ENCODE results near the gene RAPGEF4. TPM values are rescaled to one million over a fixed set of nuclear protein-coding genes. Genes with fewer than 3 reads are reported as not detected.
A peak's percentile ranks its signal among the peaks of the same experiment; 100 is the strongest.

RAPGEF4 gene
- total RNA-seq, 4 donors from 2014 or later = 3.6 to 12.0 (median 6.7) TPM

DNA sequence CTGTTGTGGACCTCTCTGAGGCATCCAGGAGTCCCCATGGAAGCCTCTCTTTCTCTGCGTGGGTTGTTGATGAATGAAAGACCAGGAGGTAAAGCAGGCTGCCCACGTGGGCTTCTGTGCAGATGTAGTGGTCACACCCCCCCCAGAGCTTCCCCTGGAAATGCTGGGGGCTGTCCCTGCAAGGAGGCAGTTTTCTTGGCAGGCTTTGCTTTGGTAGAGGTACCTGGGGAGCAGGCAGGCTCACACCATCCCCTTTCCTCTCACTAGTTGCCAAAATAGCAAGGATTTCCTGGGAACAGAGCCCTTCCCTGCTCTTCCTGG is 242.4 kb downstream of the RAPGEF4 start:
- Histone ChIP-seq H3K27me3 (no peaks in the 10 kb centered on the region), H3K36me3 (no peaks in the 10 kb centered on the region), H3K27ac (no peak overlapping the region), H3K4me3 (no peak overlapping the region), H3K9me3 (no peaks in the 10 kb centered on the region), H3K4me1 (no peaks in the 10 kb centered on the region)
- no peak for DNase-seq (ENCODE audit: low spot score in 2 of 2)
- 29 to 54% methylated on average over 2 of the region's 2 CpGs for WGBS, 2 donors
- TF ChIP-seq EP300 (IDR thresholded peaks at IDR 0.05) = no peak

DNA sequence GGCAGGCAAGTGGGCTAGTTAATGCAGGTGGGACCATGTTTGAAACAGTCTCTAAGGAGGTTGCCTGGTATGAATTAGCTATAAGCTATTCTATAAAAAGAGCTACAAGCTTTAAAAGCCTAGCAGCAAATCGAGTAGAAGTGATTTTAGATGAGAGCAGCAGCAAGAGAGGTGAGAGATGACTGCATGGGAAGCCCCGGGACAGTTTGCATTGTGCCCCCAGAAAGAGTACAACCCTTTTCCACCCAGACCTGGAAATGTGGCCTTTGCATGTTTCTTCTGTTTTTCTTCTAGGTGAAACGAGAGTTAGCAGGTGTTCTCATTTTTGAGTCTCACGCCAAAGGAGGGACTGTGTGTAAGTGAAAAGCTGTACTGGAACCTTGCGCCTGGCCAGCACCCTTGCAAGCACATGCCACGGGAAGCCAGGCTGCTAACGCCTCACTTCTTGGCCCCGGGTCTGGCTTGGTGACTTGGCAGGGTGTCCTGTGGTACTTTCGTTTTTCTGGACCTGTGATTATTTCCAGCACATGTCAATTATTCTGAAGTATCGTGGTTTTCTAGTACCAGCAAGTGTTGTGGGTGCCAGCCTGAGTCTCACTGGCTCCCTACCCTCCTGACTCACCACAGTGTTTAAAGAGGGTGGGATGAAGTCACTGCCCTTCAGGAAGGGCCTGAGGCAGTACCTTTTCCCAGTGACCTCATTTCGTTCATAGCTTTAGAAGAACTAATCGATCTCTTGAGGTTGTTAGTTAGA is 249.7 kb downstream of the RAPGEF4 start:
- Histone ChIP-seq H3K36me3 (no peaks in the 10 kb centered on the region), H3K9me3 (no peaks in the 10 kb centered on the region), H3K4me3 (no peak overlapping the region), H3K4me1 (peaks cover 0 to 11% (median 0%) of the 10 kb centered on the region in 4 donors), H3K27me3 (no peaks in the 10 kb centered on the region), H3K27ac (no peak overlapping the region)
- WGBS, 2 donors = 52% methylated on average over 12 of the region's 12 CpGs
- peak in 1 of 2 donors; percentile 21 for DNase-seq (ENCODE audit: low spot score in 2 of 2)
- TF ChIP-seq CTCF (IDR thresholded peaks at IDR 0.05) = no peak
- no peak for TF ChIP-seq EP300 (IDR thresholded peaks at IDR 0.05)
- no peak for TF ChIP-seq POLR2A (IDR thresholded peaks at IDR 0.05)

- Histone ChIP-seq H3K4me1 (peaks cover 0 to 12% (median 0%) of the 10 kb centered on the region in 4 donors), H3K9me3 (no peaks in the 10 kb centered on the region), H3K4me3 (no peak overlapping the region), H3K27ac (no peak overlapping the region), H3K36me3 (no peaks in the 10 kb centered on the region), H3K27me3 (no peaks in the 10 kb centered on the region)
- no peak for DNase-seq (ENCODE audit: low spot score in 2 of 2)
- no peak for TF ChIP-seq CTCF (IDR thresholded peaks at IDR 0.05)
- no peak for TF ChIP-seq POLR2A (IDR thresholded peaks at IDR 0.05)
- no peak for TF ChIP-seq EP300 (IDR thresholded peaks at IDR 0.05)
- WGBS, 2 donors = 2 to 6% methylated on average over 2 of the region's 2 CpGs
These were observed 250.4 kb downstream of the RAPGEF4 start for GRCh38 chr2:172986040-172986439.

- no peak for TF ChIP-seq POLR2A (IDR thresholded peaks at IDR 0.05)
- TF ChIP-seq EP300 (IDR thresholded peaks at IDR 0.05) = no peak
- no peak for TF ChIP-seq CTCF (IDR thresholded peaks at IDR 0.05)
- no peak for DNase-seq (ENCODE audit: low spot score in 2 of 2)
- Histone ChIP-seq H3K27me3 (no peaks in the 10 kb centered on the region), H3K9me3 (no peaks in the 10 kb centered on the region), H3K27ac (no peak overlapping the region), H3K36me3 (no peaks in the 10 kb centered on the region), H3K4me3 (no peak overlapping the region), H3K4me1 (peaks cover 0 to 14% (median 0%) of the 10 kb centered on the region in 4 donors)
- 70 to 72% methylated on average over 7 of the region's 7 CpGs for WGBS, 2 donors
These were observed 253.1 kb downstream of the RAPGEF4 start for GRCh38 chr2:172988728-172989127.

- DNase-seq (ENCODE audit: low spot score in 2 of 2) = no peak
- WGBS, 2 donors = 51 to 52% methylated on average over 7 of the region's 7 CpGs
- no peaks in the 10 kb centered on the region for H3K9me3 ChIP-seq
- TF ChIP-seq CTCF (IDR thresholded peaks at IDR 0.05) (no peak), EP300 (IDR thresholded peaks at IDR 0.05) (no peak), POLR2A (IDR thresholded peaks at IDR 0.05) (no peak)
- H3K27me3 ChIP-seq = no peaks in the 10 kb centered on the region
- H3K27ac ChIP-seq = no peak overlapping the region
- H3K36me3 ChIP-seq = no peaks in the 10 kb centered on the region
- H3K4me1 ChIP-seq = peaks cover 0 to 13% (median 0%) of the 10 kb centered on the region in 4 donors
- H3K4me3 ChIP-seq = no peak overlapping the region
These were observed 255.4 kb downstream of the RAPGEF4 start for GRCh38 chr2:172991031-172991430.

Measured in tibial nerve (tissue), 4 donors.